Measurements from ENCODE around the gene ALCAM. TPM values are rescaled to one million over a fixed set of nuclear protein-coding genes. Genes with fewer than 3 reads are reported as not detected.

ALCAM gene
- 10 to 100 TPM; 12.6 to 23.7 (median 14.8) TPM for total RNA-seq
- long read RNA-seq, donor 1, full-length matches to known transcripts: 10 of 18 reads
- long read RNA-seq, donor 1, partial matches to known transcripts: 7 of 18 reads
- long read RNA-seq, donor 1, other reads (novel, unspliced or antisense): 1 of 18 reads
- long read RNA-seq, donor 2, partial matches to known transcripts: 1 of 2 reads
- long read RNA-seq, donor 2, other reads (novel, unspliced or antisense): 1 of 2 reads

- Histone ChIP-seq H3K9me3 (no peaks in the 10 kb centered on the region), H3K36me3 (ENCODE audit: low read depth) (no peaks in the 10 kb centered on the region), H3K4me3 (peak within 1 kb of the TSS; percentile 30), H3K4me1 (ENCODE audit: low read depth) (peaks cover 19% of the 10 kb centered on the region)
- DNase-seq: peak; percentile 92 to 95 (median 95)
- peak; percentile 82 for ATAC-seq
- intact Hi-C loops (cut with DNase I, micrococcal nuclease): no loop called here
- TF ChIP-seq, protein P1, sequence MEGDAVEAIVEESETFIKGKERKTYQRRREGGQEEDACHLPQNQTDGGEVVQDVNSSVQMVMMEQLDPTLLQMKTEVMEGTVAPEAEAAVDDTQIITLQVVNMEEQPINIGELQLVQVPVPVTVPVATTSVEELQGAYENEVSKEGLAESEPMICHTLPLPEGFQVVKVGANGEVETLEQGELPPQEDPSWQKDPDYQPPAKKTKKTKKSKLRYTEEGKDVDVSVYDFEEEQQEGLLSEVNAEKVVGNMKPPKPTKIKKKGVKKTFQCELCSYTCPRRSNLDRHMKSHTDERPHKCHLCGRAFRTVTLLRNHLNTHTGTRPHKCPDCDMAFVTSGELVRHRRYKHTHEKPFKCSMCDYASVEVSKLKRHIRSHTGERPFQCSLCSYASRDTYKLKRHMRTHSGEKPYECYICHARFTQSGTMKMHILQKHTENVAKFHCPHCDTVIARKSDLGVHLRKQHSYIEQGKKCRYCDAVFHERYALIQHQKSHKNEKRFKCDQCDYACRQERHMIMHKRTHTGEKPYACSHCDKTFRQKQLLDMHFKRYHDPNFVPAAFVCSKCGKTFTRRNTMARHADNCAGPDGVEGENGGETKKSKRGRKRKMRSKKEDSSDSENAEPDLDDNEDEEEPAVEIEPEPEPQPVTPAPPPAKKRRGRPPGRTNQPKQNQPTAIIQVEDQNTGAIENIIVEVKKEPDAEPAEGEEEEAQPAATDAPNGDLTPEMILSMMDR (IDR thresholded peaks at IDR 0.05): no peak
Observed at GRCh38 chr3:105366326-105367062, at the start of gene ALCAM. Gene ALCAM (plus strand): TSS chr3:105366909.

GRCh38 chr3:105317841-105318240, 48.9 kb upstream of the ALCAM start:
- intact Hi-C loops (cut with DNase I, micrococcal nuclease): no loop called here
- no peak overlapping the region for H3K4me3 ChIP-seq
- no peaks in the 10 kb centered on the region for H3K9me3 ChIP-seq
- TF ChIP-seq, protein P1 (IDR thresholded peaks at IDR 0.05): no peak
- no peaks in the 10 kb centered on the region for H3K36me3 ChIP-seq (ENCODE audit: low read depth)
- DNase-seq (no peak), ATAC-seq (no peak)
- no peaks in the 10 kb centered on the region for H3K4me1 ChIP-seq (ENCODE audit: low read depth)

DNA sequence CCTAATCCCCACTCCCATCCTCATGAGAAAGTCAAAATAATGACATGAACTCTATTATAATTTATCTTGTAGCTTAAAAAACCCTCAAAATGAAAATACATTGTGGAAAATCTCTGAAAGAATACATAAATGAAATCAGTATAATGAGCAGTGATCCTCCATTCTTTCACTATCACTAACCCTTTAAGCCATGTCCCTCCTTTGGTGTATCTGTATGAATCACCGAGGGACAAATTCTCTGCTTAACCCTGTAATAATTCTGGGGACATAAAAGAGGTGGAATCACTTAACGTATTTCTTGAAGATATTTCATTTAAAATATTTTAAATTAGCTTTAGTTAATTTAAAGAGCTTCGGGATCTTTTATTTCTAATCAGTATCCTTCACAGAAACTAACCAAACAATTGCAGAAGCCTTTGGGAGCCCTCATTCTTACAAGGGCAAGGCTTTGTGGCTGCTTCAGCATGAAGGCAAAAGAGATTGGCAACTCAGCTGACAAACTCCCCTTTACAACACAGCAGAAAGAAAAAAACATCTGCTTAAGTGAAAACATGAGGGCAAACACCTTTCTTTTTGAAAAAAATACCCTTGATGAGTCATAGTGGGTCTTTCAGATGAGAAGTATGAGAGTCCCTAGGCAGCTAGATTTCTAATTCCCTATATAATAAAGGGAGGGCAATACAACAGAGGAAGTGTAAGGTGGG, 44.0 kb upstream of the ALCAM start:
- no peaks in the 10 kb centered on the region for H3K9me3 ChIP-seq
- H3K36me3 ChIP-seq (ENCODE audit: low read depth): no peaks in the 10 kb centered on the region
- no peak for DNase-seq
- no peak for ATAC-seq
- TF ChIP-seq, protein P1 (IDR thresholded peaks at IDR 0.05): no peak
- intact Hi-C loops (cut with DNase I, micrococcal nuclease): no loop called here
- no peak overlapping the region for H3K4me3 ChIP-seq
- no peaks in the 10 kb centered on the region for H3K4me1 ChIP-seq (ENCODE audit: low read depth)

DNA sequence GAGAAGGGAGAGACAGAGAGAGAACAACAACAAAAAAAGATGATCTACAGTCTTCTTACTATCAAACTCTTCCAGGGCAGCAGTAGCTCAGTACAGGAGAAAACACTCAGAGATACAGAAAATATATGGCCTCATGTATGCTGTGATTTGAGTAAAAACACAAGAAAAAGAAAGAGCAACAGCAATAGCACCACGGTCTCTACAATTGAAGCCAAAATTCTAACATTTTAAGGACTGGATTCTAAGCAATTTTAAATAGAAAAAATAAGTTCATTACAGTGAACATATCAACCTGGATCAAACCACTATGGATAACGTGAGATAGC, 43.5 kb upstream of the ALCAM start:
- H3K4me3 ChIP-seq: no peak overlapping the region
- intact Hi-C loops (cut with DNase I, micrococcal nuclease): no loop called here
- TF ChIP-seq, protein P1 (IDR thresholded peaks at IDR 0.05): no peak
- DNase-seq (no peak), ATAC-seq (no peak)
- H3K36me3 ChIP-seq (ENCODE audit: low read depth): no peaks in the 10 kb centered on the region
- H3K9me3 ChIP-seq: no peaks in the 10 kb centered on the region
- no peaks in the 10 kb centered on the region for H3K4me1 ChIP-seq (ENCODE audit: low read depth)

DNA sequence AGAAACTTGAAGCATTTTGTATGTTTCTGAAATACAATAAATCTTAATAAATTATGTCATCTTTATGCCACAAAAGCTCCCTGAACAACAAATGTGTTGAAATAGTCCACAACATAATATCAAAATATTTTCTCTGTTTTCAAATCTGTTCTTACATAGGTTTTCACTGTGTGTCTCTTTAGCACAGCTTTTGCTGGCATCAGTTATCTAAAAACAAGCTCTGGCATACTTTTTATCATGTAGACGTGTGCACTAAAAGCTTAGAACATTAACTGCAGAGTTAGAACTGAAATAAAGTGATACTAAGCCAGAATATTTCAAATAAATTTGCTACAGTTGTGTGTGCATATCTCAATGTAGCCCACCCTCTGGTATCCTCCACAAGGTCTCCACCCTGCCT, 41.8 kb upstream of the ALCAM start:
- TF ChIP-seq, protein P1 (IDR thresholded peaks at IDR 0.05): no peak
- intact Hi-C loops (cut with DNase I, micrococcal nuclease): no loop called here
- ATAC-seq: no peak
- Histone ChIP-seq H3K4me1 (ENCODE audit: low read depth) (no peaks in the 10 kb centered on the region), H3K36me3 (ENCODE audit: low read depth) (no peaks in the 10 kb centered on the region), H3K9me3 (no peaks in the 10 kb centered on the region), H3K4me3 (no peak overlapping the region)
- no peak for DNase-seq
